T-helper 1 cell treated with Interleukin-12 subunit alpha and Interleukin-12 subunit beta and Interleukin-4 antibody, amounts not matched to agents 30 μg/mL and 1 μg/mL, for 36 hours (primary cell): ENCODE data around the gene CRISPLD2.

Experiments used
- H3K27ac Mint-ChIP-seq: one replicate; pipeline ENCODE4 v1.8.0; 2021; ENCODE audit warnings: mild to moderate bottlenecking, mixed read lengths
- H3K27me3 Mint-ChIP-seq: one replicate; pipeline ENCODE4 v1.8.0; 2021; ENCODE audit warnings: low read depth, mixed read lengths
- H3K36me3 Mint-ChIP-seq: one replicate; pipeline ENCODE4 v1.8.0; 2021; ENCODE audit warnings: low read depth, mixed read lengths
- H3K4me1 Mint-ChIP-seq: one replicate; pipeline ENCODE4 v1.8.0; 2021; ENCODE audit warnings: low read depth, mixed read lengths
- H3K4me3 Mint-ChIP-seq: one replicate; pipeline ENCODE4 v1.8.0; 2021; ENCODE audit warnings: mild to moderate bottlenecking, moderate library complexity, mixed read lengths
- H3K9me3 Mint-ChIP-seq: one replicate; pipeline ENCODE4 v1.8.0; 2021; ENCODE audit warnings: mixed read lengths

The CRISPLD2 gene

DNA sequence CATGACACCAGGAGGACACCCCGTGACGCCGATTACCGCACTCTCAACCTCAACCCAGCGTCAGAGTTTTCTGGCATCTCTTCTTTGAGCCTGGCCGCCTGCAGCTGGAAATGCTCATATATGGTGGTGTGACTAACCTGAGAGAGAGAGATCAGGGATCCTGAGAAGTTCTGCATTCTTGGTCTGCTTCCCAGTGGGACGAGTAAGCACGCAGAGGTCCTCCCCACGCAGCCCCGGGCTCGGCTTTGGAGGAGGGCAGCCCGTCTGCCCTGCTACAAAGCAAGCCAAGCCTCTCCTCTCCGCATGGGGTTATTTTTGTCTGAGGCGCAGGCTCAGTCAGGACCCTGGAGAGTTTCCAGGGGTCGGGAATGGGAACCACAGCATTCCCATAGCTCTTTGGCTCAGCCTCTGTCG lies 16.5 kb downstream of the CRISPLD2 start:
- Mint-ChIP-seq H3K36me3 (no peaks in the 10 kb centered on the region), H3K4me3 (no peak overlapping the region), H3K9me3 (no peaks in the 10 kb centered on the region), H3K4me1 (no peaks in the 10 kb centered on the region), H3K27ac (no peak overlapping the region), H3K27me3 (peaks cover 11% of the 10 kb centered on the region)

DNA sequence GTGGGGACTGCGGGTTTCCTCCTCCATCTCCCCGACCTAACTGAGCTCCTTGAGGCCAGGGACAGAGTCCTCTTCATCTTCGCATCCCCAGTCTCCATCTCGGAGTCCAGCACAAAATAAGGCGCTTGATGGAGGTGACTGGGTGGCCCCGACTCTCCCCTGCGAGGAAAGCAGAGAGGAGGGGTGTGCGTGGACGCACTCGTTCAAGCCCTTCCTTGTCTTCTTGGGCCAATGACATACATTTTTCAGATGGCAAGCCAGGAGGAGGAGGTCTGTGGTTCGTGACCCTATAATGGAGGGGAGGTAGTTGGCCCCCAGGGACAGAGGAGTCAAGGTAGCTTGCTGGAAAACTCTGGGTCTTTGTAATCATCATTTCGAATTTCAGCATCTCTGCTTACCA lies 17.2 kb downstream of the CRISPLD2 start:
- H3K27ac Mint-ChIP-seq = no peak overlapping the region
- no peaks in the 10 kb centered on the region for H3K9me3 Mint-ChIP-seq
- H3K36me3 Mint-ChIP-seq = no peaks in the 10 kb centered on the region
- no peak overlapping the region for H3K4me3 Mint-ChIP-seq
- H3K4me1 Mint-ChIP-seq = no peaks in the 10 kb centered on the region
- peaks cover 17% of the 10 kb centered on the region for H3K27me3 Mint-ChIP-seq

DNA sequence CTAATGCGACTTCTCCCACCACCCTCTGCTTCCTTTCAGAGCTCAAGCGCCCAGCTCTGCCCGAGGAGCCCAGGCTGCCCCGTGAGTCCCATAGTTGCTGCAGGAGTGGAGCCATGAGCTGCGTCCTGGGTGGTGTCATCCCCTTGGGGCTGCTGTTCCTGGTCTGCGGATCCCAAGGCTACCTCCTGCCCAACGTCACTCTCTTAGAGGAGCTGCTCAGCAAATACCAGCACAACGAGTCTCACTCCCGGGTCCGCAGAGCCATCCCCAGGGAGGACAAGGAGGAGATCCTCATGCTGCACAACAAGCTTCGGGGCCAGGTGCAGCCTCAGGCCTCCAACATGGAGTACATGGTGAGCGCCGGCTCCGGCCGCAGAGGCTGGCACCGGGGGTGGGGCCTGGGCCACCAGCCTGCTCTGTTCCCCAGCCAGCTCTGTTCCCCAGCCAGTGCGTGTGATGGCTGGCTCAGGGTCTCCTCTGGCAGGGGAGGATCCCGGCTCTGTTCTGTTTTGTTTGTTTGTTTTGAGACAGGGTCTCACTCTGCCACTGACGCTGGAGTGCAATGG lies 18.7 kb downstream of the CRISPLD2 start:
- H3K27ac Mint-ChIP-seq = no peak overlapping the region
- H3K4me3 Mint-ChIP-seq = no peak overlapping the region
- H3K9me3 Mint-ChIP-seq = no peaks in the 10 kb centered on the region
- H3K27me3 Mint-ChIP-seq = peaks cover 32% of the 10 kb centered on the region
- no peaks in the 10 kb centered on the region for H3K36me3 Mint-ChIP-seq
- H3K4me1 Mint-ChIP-seq = no peaks in the 10 kb centered on the region

DNA sequence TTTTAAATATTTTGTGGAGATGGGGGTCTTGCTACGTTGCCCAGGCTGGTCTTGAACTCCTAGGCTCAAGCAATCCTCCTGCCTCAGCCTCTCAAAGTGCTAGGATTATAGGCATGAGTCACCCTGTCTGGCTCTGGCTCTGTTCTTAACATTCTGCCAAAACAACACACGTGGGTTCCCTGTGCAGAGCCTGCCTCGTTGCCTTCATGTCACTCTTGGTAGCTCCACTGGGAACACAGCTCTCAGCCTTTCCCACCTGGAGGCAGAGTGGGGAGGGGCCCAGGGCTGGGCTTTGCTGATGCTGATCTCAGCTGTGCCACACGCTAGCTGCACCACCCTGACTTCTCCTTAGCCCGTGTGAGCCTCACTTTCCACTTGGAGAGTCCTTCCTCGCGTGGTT lies 19.3 kb downstream of the CRISPLD2 start:
- Mint-ChIP-seq H3K36me3 (no peaks in the 10 kb centered on the region), H3K27me3 (peaks cover 34% of the 10 kb centered on the region), H3K4me1 (no peaks in the 10 kb centered on the region), H3K27ac (no peak overlapping the region), H3K9me3 (no peaks in the 10 kb centered on the region), H3K4me3 (no peak overlapping the region)

DNA sequence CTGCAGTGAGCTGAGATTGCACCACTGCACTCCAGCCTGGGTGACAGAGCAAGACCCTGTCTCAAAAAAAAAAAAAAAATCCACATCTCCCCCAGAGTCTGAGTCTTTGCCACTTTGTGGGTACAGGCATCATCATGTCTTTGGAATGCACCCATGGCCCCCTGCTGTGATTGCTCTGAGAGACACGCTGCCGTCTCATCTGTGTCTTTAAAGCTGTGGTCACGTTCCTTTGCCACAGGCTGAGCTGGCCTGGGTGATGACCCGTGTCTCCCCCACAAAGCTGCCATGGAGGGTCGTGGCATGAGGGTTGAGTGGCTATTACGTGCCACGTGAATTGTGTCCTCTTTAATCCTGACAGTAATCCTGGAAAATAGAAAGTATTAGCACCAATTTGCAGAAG lies 20.2 kb downstream of the CRISPLD2 start:
- Mint-ChIP-seq H3K36me3 (no peaks in the 10 kb centered on the region), H3K27me3 (peaks cover 38% of the 10 kb centered on the region), H3K27ac (no peak overlapping the region), H3K9me3 (no peaks in the 10 kb centered on the region), H3K4me3 (no peak overlapping the region), H3K4me1 (no peaks in the 10 kb centered on the region)

DNA sequence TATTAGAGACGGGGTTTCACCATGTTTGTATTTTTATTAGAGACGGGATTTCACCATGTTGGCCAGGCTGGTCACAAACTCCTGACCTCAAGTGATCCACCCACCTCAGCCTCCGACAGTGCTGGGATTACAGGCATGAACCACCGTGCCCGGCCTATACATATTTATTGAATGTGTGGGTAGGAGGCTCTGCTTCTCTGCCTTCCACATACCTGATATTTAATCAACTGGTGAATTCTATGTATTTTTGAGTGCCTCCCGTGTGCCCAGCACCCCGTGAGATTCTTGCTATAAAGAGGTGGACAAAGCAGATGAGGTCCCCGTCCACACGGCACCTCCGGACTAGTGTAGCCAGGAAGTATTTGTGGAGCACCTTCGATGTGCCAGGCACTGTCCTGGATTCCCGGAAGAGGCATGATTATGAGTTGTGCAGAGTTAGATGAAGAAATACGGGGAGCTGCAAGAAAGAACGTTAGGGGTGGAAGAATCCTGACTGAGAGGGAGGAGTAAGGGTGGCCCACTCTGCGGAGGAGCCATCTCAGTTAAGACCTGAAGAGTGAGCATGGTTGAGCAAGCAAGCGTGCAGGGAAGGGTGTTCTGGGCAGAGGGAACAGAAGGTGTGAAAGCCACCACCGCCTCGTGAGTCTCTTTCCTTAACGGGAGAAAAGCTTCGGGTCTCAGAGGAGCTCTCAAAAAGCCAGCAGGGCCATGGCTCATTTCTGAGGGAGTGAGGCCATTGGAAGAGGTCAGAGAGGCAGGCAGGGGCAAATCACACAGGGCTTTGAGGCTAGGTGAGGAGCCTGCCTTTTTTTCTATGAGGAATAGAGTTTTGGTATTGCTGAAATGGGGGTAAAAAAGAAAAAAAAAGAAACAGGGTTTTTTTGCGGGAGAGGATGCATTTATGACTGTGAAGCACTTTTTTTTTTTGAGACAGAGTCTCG lies 21.2 kb downstream of the CRISPLD2 start:
- no peak overlapping the region for H3K4me3 Mint-ChIP-seq
- H3K27me3 Mint-ChIP-seq = peaks cover 38% of the 10 kb centered on the region
- no peaks in the 10 kb centered on the region for H3K36me3 Mint-ChIP-seq
- H3K4me1 Mint-ChIP-seq = no peaks in the 10 kb centered on the region
- no peaks in the 10 kb centered on the region for H3K9me3 Mint-ChIP-seq
- H3K27ac Mint-ChIP-seq = no peak overlapping the region

DNA sequence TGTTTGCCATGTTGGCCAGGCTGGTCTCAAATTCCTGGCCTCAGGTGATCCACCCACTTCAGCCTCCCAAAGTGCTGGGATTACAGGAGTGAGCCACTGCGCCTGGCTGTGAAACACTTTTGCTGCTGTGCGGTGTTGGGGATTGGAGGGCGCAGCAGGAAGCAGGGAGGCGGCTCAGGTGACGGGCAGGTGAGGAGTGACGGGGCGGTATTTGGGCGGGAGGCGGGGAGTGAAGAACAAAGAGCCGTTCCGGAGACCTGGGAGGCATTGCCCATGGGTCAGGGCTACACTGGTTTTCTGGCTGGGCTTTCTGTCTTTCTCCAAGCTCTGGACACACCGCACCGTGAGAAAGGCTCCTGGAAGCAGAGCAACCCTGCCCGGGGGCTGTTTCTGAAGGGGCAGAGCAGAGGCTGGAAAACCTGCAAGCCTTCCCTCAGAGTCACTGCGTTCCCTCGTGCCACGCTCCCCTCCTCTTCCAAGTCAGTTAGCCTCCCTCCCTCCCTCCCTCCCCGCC lies 22.1 kb downstream of the CRISPLD2 start:
- Mint-ChIP-seq H3K4me3 (no peak overlapping the region), H3K9me3 (no peaks in the 10 kb centered on the region), H3K27me3 (peaks cover 38% of the 10 kb centered on the region), H3K36me3 (no peaks in the 10 kb centered on the region), H3K27ac (no peak overlapping the region), H3K4me1 (no peaks in the 10 kb centered on the region)

DNA sequence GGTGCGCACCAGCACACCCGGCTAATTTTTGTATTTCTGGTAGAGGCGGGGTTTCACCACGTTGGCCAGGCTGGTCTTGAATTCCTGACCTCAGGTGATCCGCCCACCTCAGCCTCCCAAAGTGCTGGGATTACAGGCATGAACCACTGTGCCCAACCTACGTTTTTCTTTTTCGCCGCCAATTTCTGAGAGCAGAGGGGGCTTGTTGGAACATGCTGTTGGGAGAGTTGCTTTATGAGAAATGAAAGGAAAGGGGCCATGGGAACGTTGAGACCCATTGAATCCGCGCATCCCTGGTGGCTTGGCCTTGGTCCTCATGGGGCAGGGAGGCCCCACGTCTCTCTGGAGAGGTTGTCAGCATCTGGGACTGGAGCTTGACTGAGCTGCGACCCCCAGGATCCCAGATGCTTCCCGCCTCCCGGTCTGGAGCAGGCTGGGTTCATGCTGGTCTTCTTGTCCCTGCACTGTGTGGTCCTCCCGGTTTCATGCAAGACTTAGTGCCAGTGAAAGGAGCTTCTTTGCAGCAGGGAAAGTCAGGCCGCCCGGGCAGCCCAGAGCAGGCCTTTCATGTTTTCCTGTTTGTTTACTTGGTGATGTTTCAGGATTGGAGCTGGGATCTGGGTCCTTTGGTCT lies 22.8 kb downstream of the CRISPLD2 start:
- H3K36me3 Mint-ChIP-seq = no peaks in the 10 kb centered on the region
- H3K27ac Mint-ChIP-seq = no peak overlapping the region
- H3K4me3 Mint-ChIP-seq = no peak overlapping the region
- H3K9me3 Mint-ChIP-seq = no peaks in the 10 kb centered on the region
- no peaks in the 10 kb centered on the region for H3K4me1 Mint-ChIP-seq
- peaks cover 39% of the 10 kb centered on the region for H3K27me3 Mint-ChIP-seq

DNA sequence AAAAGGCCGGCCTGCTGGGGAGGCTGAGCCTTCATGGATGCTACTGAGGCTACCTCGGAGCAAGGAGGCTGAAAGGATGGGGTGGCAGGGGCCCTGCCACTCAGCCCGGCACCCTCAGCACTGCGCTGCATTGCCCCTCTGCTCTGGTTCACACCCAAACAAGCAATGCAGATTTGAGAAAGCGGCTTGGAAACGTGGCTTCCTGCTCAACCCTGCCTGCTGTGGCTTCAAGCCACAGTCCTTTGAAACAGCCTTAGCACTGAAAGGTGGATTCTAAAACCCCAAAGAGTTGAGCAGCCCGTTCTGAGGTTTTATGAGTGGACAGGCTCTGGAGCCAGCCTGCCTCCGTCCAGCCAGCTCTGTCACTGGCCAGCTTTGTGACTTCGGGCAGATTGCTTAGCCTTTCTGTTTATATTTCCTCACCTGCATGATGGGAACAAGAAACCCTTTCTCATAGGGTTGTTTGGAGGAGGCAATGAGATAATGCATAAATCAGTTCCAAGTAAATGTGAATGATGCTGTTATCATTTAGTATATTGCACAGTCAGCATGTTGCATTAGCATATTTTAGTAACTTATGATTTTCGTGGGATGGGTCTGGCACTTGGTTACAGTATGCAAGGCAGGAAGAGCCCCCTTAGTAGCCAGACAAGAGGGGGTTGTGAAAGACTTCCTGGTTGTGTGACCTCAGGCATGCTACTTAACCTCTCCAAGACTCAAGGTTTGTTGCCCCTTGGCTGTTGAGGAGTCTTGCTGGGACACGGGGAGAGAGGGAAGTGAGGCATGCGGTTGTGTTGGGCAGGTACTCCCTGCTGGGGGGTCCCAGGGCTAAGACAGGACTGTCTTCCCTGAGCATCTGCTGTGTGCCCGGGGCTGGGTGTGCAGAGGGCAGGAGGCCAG lies 23.6 kb downstream of the CRISPLD2 start:
- H3K27ac Mint-ChIP-seq = no peak overlapping the region
- H3K27me3 Mint-ChIP-seq = peaks cover 45% of the 10 kb centered on the region
- H3K4me3 Mint-ChIP-seq = no peak overlapping the region
- H3K4me1 Mint-ChIP-seq = no peaks in the 10 kb centered on the region
- no peaks in the 10 kb centered on the region for H3K9me3 Mint-ChIP-seq
- no peaks in the 10 kb centered on the region for H3K36me3 Mint-ChIP-seq

DNA sequence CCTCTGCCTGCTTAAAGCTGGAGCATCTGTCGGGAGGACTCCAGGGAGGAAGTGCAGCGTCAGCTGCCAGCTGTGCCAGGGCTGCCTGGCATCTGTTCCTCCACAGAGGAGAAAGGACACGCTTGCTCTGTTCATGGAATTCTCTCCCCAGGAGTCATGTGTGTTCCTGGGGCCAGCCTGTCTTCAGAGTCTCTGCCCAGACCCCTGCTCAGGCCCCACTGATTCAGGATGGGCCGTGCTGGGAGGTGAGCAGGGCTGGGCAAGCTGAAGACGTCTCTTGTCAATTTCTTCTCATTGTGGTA lies 24.2 kb downstream of the CRISPLD2 start:
- H3K4me3 Mint-ChIP-seq = no peak overlapping the region
- no peak overlapping the region for H3K27ac Mint-ChIP-seq
- no peaks in the 10 kb centered on the region for H3K36me3 Mint-ChIP-seq
- H3K4me1 Mint-ChIP-seq = no peaks in the 10 kb centered on the region
- peaks cover 45% of the 10 kb centered on the region for H3K27me3 Mint-ChIP-seq
- no peaks in the 10 kb centered on the region for H3K9me3 Mint-ChIP-seq

DNA sequence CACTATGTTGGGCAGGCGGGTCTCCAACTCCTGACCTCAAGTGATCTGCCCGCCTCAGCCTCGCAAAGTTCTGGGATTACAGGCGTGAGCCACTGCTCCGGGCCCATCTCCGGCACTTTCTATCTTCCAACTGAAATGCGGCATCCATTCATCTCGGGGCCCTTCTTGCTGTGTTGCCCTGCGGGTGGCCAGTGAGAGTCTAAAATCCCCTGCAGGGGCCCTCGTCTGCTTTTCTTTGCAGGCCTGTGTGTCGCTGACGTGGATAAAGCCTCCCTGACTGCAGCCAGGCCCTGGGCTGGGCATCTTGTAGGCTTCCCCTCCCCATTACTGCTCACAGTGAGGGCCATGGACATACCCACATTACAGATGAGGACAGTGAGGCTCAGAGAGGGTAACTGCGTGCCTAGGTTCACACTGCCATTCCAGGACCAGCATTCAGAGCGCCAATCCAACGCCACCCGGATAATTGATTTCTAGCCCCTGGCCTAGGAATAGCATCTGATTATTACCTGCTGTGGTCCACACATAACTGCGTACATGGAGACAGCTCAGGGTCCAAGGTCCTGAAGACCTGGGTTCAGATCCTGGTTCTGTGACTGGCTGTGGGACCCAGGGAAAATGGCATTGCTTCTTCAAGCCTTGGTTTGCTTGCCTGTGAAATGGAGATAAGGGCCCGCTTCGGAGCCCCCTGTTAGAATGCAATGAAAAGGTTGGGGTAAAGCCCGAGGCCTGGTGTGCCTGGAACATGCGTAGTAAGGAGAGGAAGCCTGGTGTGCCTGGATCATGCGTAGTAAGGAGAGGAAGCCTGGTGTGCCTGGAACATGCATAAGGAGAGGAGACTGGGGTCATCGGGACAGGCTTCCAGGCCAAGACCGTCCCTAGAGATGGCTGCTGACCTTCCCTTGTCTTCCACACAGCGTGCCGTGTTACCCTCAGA lies 25.0 kb downstream of the CRISPLD2 start:
- Mint-ChIP-seq H3K27me3 (peaks cover 44% of the 10 kb centered on the region), H3K4me3 (no peak overlapping the region), H3K27ac (no peak overlapping the region), H3K4me1 (no peaks in the 10 kb centered on the region), H3K9me3 (no peaks in the 10 kb centered on the region), H3K36me3 (no peaks in the 10 kb centered on the region)

DNA sequence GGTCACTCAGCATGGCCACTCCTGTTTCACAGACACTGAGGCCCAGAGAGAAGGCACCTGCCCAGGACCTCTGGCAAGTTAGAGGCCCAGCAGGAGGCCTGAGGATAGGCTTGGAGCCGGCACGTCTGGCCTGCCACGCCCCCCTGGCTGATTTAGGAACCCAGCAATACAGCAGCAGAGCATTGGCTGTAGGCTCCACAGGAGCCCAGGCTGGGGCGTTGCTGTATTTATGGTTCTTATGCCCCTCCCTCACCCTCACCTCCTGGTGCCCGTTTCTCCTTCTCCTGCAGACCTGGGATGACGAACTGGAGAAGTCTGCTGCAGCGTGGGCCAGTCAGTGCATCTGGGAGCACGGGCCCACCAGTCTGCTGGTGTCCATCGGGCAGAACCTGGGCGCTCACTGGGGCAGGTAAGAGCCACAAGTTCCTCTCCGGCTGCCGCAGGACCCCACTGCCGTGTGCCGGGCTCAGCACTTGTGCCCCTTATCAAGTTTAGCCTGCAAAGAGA lies 25.8 kb downstream of the CRISPLD2 start:
- H3K27me3 Mint-ChIP-seq = peaks cover 40% of the 10 kb centered on the region
- H3K9me3 Mint-ChIP-seq = no peaks in the 10 kb centered on the region
- H3K36me3 Mint-ChIP-seq = no peaks in the 10 kb centered on the region
- no peaks in the 10 kb centered on the region for H3K4me1 Mint-ChIP-seq
- H3K27ac Mint-ChIP-seq = no peak overlapping the region
- no peak overlapping the region for H3K4me3 Mint-ChIP-seq

DNA sequence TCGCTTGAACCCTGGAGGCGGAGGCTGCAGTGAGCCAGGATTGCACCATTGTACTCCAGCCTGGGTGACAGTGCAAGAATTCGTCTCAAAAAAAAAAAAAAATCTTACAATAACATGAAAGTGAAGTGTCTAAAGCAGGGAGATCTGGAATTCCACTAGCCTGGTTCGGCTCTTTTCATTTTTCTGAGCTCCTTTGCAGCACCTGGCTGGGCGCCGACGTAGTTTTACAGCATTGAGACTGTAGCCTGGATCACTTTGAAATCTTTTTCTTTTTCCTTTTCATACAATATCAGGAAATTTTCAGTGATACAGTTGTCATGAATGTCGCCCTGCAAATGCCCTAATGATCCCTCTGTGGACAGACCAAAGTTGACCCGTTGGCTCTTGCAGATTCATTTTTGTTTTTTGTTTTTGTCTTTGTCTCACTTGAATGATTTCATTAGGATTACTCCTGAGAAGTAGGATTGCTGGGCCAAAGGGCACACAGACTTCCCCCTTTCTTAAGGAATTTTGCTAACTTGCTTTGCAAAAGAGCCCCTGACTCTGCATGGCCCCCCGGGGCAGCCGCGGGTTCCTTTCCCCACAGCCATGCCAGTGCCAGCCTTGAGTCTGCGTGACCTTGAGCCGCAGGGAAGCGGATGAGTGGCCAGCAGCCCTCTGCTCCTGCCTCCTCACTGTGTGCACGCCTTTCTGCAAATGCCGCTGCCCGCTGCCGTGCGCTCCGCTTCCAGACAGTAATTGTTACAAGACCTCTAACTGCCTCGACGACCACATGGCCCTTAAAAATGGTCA lies 28.0 kb downstream of the CRISPLD2 start:
- H3K27ac Mint-ChIP-seq = no peak overlapping the region

More for the DNA sequence above, 28.0 kb downstream of the CRISPLD2 start:
- H3K9me3 Mint-ChIP-seq = no peaks in the 10 kb centered on the region
- H3K4me3 Mint-ChIP-seq = no peak overlapping the region
- H3K27me3 Mint-ChIP-seq = peaks cover 20% of the 10 kb centered on the region
- H3K36me3 Mint-ChIP-seq = no peaks in the 10 kb centered on the region
- no peaks in the 10 kb centered on the region for H3K4me1 Mint-ChIP-seq
